ENCODE results near the gene TCF4. TPM values are rescaled to one million over a fixed set of nuclear protein-coding genes. Genes with fewer than 3 reads are reported as not detected.
A peak's percentile ranks its signal among the peaks of the same experiment; 100 is the strongest.

The TCF4 gene
- total RNA-seq, 1 donor from 2014 or later: 7.2 TPM

DNA sequence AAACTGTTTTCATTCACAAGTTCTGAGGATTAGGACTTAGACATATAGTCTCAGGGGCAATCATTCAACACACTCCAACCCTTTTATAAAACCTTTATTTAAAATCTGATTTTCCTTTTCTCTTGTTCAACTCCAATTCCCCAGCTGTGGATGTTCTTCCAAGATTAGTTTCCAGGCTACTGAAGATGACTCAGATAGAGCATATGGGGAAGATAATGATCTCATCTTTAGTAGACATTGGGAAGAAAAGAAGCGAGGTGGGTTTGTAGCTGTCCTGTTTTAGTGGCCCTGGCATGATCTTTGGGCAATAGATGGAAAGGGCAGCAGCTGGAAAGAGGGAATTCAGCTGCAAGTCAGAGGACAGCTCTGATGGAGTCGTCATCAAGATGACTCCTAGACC is 381.1 kb downstream of the TCF4 start:
- no peak for TF ChIP-seq CTCF (conservative IDR thresholded peaks at IDR 0.05; ENCODE audit: low read depth, low read length)
- no peak overlapping the region for H3K4me3 ChIP-seq (ENCODE audit: low read depth, low read length)
- DNase-seq (ENCODE audit: low read depth): peak; percentile 6

GRCh38 chr18:55202232-55202917 is 385.6 kb downstream of the TCF4 start:
- H3K4me3 ChIP-seq (ENCODE audit: low read depth, low read length): no peak overlapping the region
- no peak for TF ChIP-seq CTCF (conservative IDR thresholded peaks at IDR 0.05; ENCODE audit: low read depth, low read length)
- no peak for DNase-seq (ENCODE audit: low read depth)

DNA sequence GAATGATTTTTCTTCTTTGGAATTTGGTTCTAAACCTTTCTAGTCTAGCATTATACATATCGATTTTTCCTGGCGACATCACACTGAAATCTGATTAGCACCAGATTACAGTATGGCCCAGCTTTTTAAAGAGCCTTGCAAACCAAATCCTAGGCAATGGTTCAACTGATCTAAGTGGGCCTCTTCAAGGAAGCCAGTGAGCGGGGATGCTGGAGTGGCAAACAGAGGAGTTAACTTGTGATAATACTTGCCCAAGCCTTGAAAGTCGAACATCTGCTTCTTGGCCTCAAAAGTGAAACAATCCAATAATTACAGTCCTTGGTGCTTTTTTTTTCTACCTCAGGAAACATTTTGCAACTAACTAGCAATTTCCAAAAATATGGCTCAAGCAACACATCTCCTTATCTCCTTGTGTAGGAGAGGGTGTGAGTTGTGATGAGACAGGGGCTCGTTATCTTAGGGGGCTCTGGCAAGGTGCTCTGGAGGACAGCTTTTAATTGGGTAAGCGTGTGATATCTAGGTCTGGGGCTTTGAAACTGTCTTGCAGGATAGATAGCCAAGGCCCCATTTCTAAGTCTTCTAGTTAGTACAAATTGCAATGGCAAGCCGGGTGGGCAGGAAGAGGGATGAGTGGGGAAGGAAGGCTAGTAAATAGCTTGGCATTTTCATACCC is 388.6 kb downstream of the TCF4 start:
- no peak for TF ChIP-seq CTCF (conservative IDR thresholded peaks at IDR 0.05; ENCODE audit: low read depth, low read length)
- no peak for DNase-seq (ENCODE audit: low read depth)
- no peak overlapping the region for H3K4me3 ChIP-seq (ENCODE audit: low read depth, low read length)

- H3K4me3 ChIP-seq (ENCODE audit: low read depth, low read length): no peak overlapping the region
- DNase-seq (ENCODE audit: low read depth): no peak
- TF ChIP-seq CTCF (conservative IDR thresholded peaks at IDR 0.05; ENCODE audit: low read depth, low read length): no peak
Observed at GRCh38 chr18:55195863-55196262, 392.1 kb downstream of the TCF4 start.

DNA sequence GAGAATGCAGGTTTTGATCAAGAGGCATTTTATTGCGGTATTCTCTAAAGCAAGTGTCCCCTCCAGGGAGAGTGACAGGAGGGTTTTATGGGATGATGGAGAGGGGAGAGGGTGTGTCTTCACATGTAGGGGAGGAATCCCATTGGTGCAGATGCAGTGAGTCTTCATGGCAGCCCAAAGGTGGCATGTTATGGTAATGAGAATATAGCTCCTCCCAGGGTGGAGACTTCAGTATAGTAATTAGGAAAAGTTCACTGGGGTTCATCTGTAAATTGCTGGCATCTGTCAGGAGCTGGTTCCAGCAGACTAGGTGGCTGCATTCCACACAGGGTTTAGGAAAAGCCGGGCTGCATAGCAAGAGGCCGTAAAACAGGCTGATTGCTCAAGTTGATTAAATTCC is 398.0 kb downstream of the TCF4 start:
- DNase-seq (ENCODE audit: low read depth): no peak
- no peak for TF ChIP-seq CTCF (conservative IDR thresholded peaks at IDR 0.05; ENCODE audit: low read depth, low read length)
- no peak overlapping the region for H3K4me3 ChIP-seq (ENCODE audit: low read depth, low read length)

DNA sequence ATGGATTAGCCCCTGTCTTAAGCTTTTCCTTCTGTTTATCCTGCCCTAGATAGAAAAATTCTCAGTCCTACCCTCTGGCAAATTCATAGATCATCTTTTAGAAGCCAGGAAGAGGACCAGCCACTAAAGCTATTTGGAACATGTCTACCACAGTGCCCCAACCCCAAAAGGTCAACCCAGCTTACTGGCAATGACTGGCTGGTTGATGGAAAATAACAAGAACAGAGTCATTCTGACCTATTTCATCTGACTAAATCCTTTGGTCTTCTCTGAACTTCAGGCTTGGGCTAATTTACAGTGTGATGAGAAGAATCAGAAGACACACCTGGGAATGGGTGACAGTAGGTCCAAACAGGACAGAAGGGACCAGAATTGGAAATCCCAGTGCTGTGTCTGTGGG is 401.4 kb downstream of the TCF4 start:
- H3K4me3 ChIP-seq (ENCODE audit: low read depth, low read length): no peak overlapping the region
- DNase-seq (ENCODE audit: low read depth): no peak
- TF ChIP-seq CTCF (conservative IDR thresholded peaks at IDR 0.05; ENCODE audit: low read depth, low read length): no peak

DNA sequence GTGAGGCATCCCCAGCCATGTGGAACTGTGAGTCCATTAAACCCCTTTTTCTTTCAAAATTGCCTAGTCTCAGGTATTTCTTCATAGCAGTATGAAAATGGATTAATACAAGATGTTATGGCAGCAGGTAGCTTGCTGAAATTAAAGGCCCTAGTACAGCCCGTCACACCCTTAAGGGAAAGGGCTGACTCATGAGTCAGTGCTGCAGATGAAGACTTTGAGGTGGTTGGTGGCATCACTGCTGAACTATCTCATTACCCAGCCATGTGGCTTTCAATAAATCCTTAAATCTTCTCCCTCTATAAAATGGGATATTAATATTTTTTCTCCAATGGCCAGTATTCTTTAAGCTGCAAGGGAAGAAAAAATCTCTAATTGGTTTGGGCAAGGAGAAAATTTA is 402.6 kb downstream of the TCF4 start:
- no peak for DNase-seq (ENCODE audit: low read depth)
- TF ChIP-seq CTCF (conservative IDR thresholded peaks at IDR 0.05; ENCODE audit: low read depth, low read length): no peak
- H3K4me3 ChIP-seq (ENCODE audit: low read depth, low read length): no peak overlapping the region

All from epithelial cell of proximal tubule (primary cell).